Mesenchymal stem cell (in vitro differentiated cells and primary cell): ENCODE measurements around the gene MMD2. TPM values are rescaled to one million over a fixed set of nuclear protein-coding genes. Genes with fewer than 3 reads are reported as not detected.

Experiments
- DNase-seq: peaks from one replicate; pipeline ENCODE4 v3.0.0-alpha.2; 2013
- H2AFZ ChIP-seq: one replicate; pipeline ENCODE4 v1.6.1; 2013; ENCODE audit warnings: low read depth, mild to moderate bottlenecking, control low read depth, inconsistent platforms, low read length, moderate library complexity
- H2AK5ac ChIP-seq: 2 replicates; pipeline ENCODE4 v1.6.1; 2013; ENCODE audit warnings: low read length, moderate library complexity, mild to moderate bottlenecking, inconsistent platforms; ENCODE audit not compliant: severe bottlenecking
- H2BK120ac ChIP-seq: one replicate; pipeline ENCODE4 v1.6.1; 2013; ENCODE audit warnings: low read depth, mild to moderate bottlenecking, inconsistent platforms, low read length, moderate library complexity
- H2BK12ac ChIP-seq, 2 experiments: one replicate each; pipeline ENCODE4 v1.6.1; 2013; ENCODE audit warnings: inconsistent platforms in 2 of 2, low read length in 2 of 2, mild to moderate bottlenecking in 2 of 2, moderate library complexity in 2 of 2, control low read depth in 1 of 2
- H2BK15ac ChIP-seq: one replicate; pipeline ENCODE4 v1.6.1; 2013; ENCODE audit warnings: mild to moderate bottlenecking, low read depth, inconsistent platforms; ENCODE audit not compliant: poor library complexity, severe bottlenecking
- H2BK5ac ChIP-seq: 2 replicates; pipeline ENCODE4 v1.6.1; 2013; ENCODE audit warnings: low read depth, mild to moderate bottlenecking, low read length, control low read depth, inconsistent platforms; ENCODE audit not compliant: poor library complexity, severe bottlenecking
- H3K14ac ChIP-seq, 2 experiments: one replicate each; pipeline ENCODE4 v1.6.1; 2013; ENCODE audit warnings: inconsistent platforms in 2 of 2, low read length in 2 of 2, control low read depth in 1 of 2, mild to moderate bottlenecking in 1 of 2, moderate library complexity in 1 of 2
- H3K18ac ChIP-seq, 2 experiments: one replicate each; pipeline ENCODE4 v1.6.1; 2013; ENCODE audit warnings: inconsistent platforms in 2 of 2, low read length in 2 of 2, control low read depth in 1 of 2, low read depth in 1 of 2, mild to moderate bottlenecking in 1 of 2
- H3K23ac ChIP-seq, 2 experiments: one replicate each; pipeline ENCODE4 v1.6.1; 2013; ENCODE audit warnings: inconsistent platforms in 2 of 2, low read length in 2 of 2, mild to moderate bottlenecking in 2 of 2, moderate library complexity in 2 of 2, control low read depth in 1 of 2
- H3K27ac ChIP-seq: 2 replicates; pipeline ENCODE4 v1.5.1; 2013; ENCODE audit warnings: mild to moderate bottlenecking, moderate library complexity, low read length, control low read depth, inconsistent platforms; ENCODE audit not compliant: poor library complexity, severe bottlenecking
- H3K27me3 ChIP-seq, 2 experiments: 2 replicates each; pipeline versions ENCODE4 v1.6.1 to v1.7.0; 2013; ENCODE audit warnings: low read length in 2 of 2, mild to moderate bottlenecking in 2 of 2, moderate library complexity in 2 of 2, control low read depth in 1 of 2, inconsistent platforms in 1 of 2; ENCODE audit not compliant: control insufficient read depth in 1 of 2, insufficient read depth in 1 of 2
- H3K36me3 ChIP-seq, 2 experiments: 2 replicates each; pipeline versions ENCODE4 v1.6.1 to v1.7.0; 2013; ENCODE audit warnings: low read length in 2 of 2, control low read depth in 1 of 2, inconsistent platforms in 1 of 2, low read depth in 1 of 2, mild to moderate bottlenecking in 1 of 2; ENCODE audit not compliant: insufficient read depth in 2 of 2, control insufficient read depth in 1 of 2
- H3K4ac ChIP-seq, 2 experiments: one replicate each; pipeline ENCODE4 v1.6.1; 2013; ENCODE audit warnings: inconsistent platforms in 2 of 2, low read length in 2 of 2, mild to moderate bottlenecking in 2 of 2, moderate library complexity in 2 of 2, control low read depth in 1 of 2, low read depth in 1 of 2
- H3K4me1 ChIP-seq: 2 replicates; pipeline ENCODE4 v1.6.1; 2013; ENCODE audit warnings: low read depth, low read length, control low read depth; ENCODE audit not compliant: control insufficient read depth, insufficient read depth
- H3K4me2 ChIP-seq: 2 replicates; pipeline ENCODE4 v1.6.1; 2013; ENCODE audit warnings: low read length, mild to moderate bottlenecking, inconsistent platforms; ENCODE audit not compliant: poor library complexity, severe bottlenecking
- H3K4me3 ChIP-seq, 2 experiments: 2 replicates each; pipeline versions ENCODE4 v1.5.1 to v1.7.0; 2013; ENCODE audit warnings: low read length in 2 of 2, mild to moderate bottlenecking in 2 of 2, control low read depth in 1 of 2, low read depth in 1 of 2; ENCODE audit not compliant: insufficient read depth in 1 of 2
- H3K79me1 ChIP-seq: replicated peaks from 2 replicates; pipeline ENCODE4 v1.6.1; 2013; ENCODE audit warnings: mild to moderate bottlenecking, control low read depth, low read length, inconsistent platforms; ENCODE audit not compliant: poor library complexity, severe bottlenecking
- H3K9ac ChIP-seq: 2 replicates; pipeline ENCODE4 v1.7.0; 2013; ENCODE audit warnings: mild to moderate bottlenecking, low read length, moderate library complexity
- H3K9me3 ChIP-seq: 2 replicates; pipeline ENCODE4 v1.7.0; 2013; ENCODE audit warnings: mild to moderate bottlenecking, low read length; ENCODE audit not compliant: control insufficient read depth
- H4K8ac ChIP-seq: one replicate; pipeline ENCODE4 v1.6.1; 2013; ENCODE audit warnings: inconsistent platforms, mild to moderate bottlenecking, low read length, moderate library complexity
- H4K91ac ChIP-seq: one replicate; pipeline ENCODE4 v1.6.1; 2013; ENCODE audit warnings: mild to moderate bottlenecking, low read length, inconsistent platforms
- WGBS: methylation state at CpG from one replicate; pipeline ENCODE4 v1.1.7; 2013; ENCODE audit warnings: mixed read lengths; 5-methylcytosine and 5-hydroxymethylcytosine counted together
- small RNA-seq: library from polyadenylated mRNA; stranded (forward); fragments of <200 nt; extraction: miRNeasy Mini kit (QIAGEN cat#:217004); gene quantifications from one replicate; pipeline ENCODE3, GENCODE V24; 2013; ENCODE audit warnings: low read depth

Gene MMD2

DNA sequence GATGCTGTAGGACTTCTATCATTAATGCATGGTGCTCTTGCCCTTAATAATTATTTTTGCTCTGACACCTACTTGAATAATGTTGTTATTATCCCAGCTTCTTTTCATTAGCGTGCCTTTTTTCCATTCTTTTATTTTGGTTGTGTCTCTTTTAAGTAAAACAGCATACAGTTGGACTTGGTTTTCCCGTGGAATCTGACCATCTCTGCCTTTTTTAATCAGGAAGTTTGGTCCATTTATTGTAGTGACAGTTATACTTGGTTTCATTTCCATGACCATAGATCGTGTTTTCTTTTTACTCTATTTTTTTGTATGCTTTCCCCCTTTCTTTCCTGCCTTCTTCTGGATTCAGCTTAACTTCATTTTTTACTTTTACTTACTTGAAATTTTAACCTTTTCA is 101.8 kb downstream of the MMD2 start:
- Histone ChIP-seq H3K27ac (no peak overlapping the region), H2BK15ac (no peak overlapping the region), H2AFZ (no peak overlapping the region), H2BK12ac (no peak overlapping the region), H4K91ac (no peak overlapping the region), H3K14ac (no peak overlapping the region), H3K36me3 (no peaks in the 10 kb centered on the region), H3K9me3 (peaks cover 2% of the 10 kb centered on the region), H3K9ac (no peak overlapping the region), H3K23ac (no peak overlapping the region), H3K18ac (no peak overlapping the region), H2BK5ac (no peak overlapping the region), H4K8ac (no peak overlapping the region), H2BK120ac (no peak overlapping the region), H3K27me3 (peaks cover 9 to 10% of the 10 kb centered on the region in 2 experiments), H3K4ac (no peak overlapping the region), H3K4me1 (no peaks in the 10 kb centered on the region), H2AK5ac (no peak overlapping the region), H3K4me2 (no peak overlapping the region), H3K4me3 (no peak overlapping the region), H3K79me1 (no peaks in the 10 kb centered on the region)
- DNase-seq = no peak
- WGBS = 63% methylated on average over 1 of the region's 3 CpGs

DNA sequence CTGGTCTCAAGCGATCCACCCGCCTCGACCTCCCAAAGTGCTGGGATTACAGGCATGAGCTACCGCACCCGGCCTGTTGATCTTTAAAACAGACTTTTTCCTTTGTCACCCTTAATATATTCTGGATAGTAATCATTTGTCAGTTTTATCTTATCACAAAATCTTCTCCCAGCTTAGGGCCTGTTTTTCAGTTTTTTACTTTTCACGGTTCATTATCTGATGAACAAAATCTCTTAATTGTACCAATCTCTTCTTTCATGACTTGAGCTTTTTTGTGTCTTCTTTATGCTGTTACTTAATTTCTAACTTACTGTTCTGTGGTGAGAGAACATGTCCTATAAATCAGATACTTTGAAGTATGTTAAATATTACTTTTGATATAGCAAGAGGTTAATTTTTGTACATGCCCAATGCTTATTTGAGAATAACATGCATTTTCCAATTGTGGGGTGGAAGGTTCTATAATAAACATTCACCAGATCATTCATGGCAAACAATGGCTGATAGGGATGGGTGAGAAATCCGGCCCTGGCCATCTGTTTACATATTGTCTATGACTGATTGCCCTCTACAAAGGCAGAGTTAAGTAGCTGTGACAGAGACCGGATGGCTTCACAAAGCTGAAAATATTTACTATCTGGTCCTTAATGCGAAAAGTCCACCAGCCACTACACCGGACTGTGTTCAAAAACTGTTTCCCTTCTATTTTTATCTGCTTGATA is 102.5 kb downstream of the MMD2 start:
- H3K14ac ChIP-seq = no peak overlapping the region
- peaks cover 7 to 9% of the 10 kb centered on the region in 2 experiments for H3K27me3 ChIP-seq

More for the DNA sequence above, 102.5 kb downstream of the MMD2 start:
- no peaks in the 10 kb centered on the region for H3K4me1 ChIP-seq
- no peak overlapping the region for H2AFZ ChIP-seq
- H4K91ac ChIP-seq = no peak overlapping the region
- H3K18ac ChIP-seq = no peak overlapping the region
- no peak overlapping the region for H3K4me3 ChIP-seq
- H3K27ac ChIP-seq = no peak overlapping the region
- no peak overlapping the region for H3K4ac ChIP-seq
- H3K23ac ChIP-seq = no peak overlapping the region
- H2BK15ac ChIP-seq = no peak overlapping the region
- no peaks in the 10 kb centered on the region for H3K36me3 ChIP-seq
- H2BK12ac ChIP-seq = no peak overlapping the region
- H3K79me1 ChIP-seq = no peaks in the 10 kb centered on the region
- H3K4me2 ChIP-seq = no peak overlapping the region
- H3K9ac ChIP-seq = no peak overlapping the region
- no peak overlapping the region for H2BK120ac ChIP-seq
- H3K9me3 ChIP-seq = no peaks in the 10 kb centered on the region
- no peak overlapping the region for H2AK5ac ChIP-seq
- no peak overlapping the region for H2BK5ac ChIP-seq
- DNase-seq = peak; percentile 37
- WGBS = 39% methylated on average over 3 of the region's 10 CpGs
- H4K8ac ChIP-seq = no peak overlapping the region

Small RNAs within 50 kb of the gene (small RNA-seq; reads per million reads assigned to genes)
- not detected for gene AC092032.1
